Central memory CD4-positive, alpha-beta T cell (primary cell): ENCODE measurements around the gene CCDC63.

Experiments used
- DNase-seq: peaks from one replicate; pipeline ENCODE4 v3.0.0; 2022
- total RNA-seq, 3 experiments: gene quantifications; one replicate each; lab custom pipeline; 2026; lab: John Stamatoyannopoulos, UW

Gene CCDC63
- total RNA-seq, result 0 reads per million in 3 experiments

- DNase-seq, result no peak
These were observed at the start of gene CCDC63 for GRCh38 chr12:110846615-110847566. CCDC63 (plus strand) TSS chr12:110846987; CDS start chr12:110852955, 5,968 bp downstream.

- DNase-seq, result no peak
These were observed 48.3 kb upstream of the CCDC63 start for GRCh38 chr12:110798461-110798860.

- DNase-seq, result no peak
These were observed 44.3 kb upstream of the CCDC63 start for GRCh38 chr12:110802489-110802888.

GRCh38 chr12:110804406-110804805 is 42.4 kb upstream of the CCDC63 start:
- no peak for DNase-seq

- DNase-seq, result no peak
These were observed 39.1 kb upstream of the CCDC63 start for GRCh38 chr12:110807640-110808039.

- no peak for DNase-seq
These were observed 37.6 kb upstream of the CCDC63 start for GRCh38 chr12:110809149-110809548.

GRCh38 chr12:110811972-110812371 is 34.8 kb upstream of the CCDC63 start:
- DNase-seq, result no peak

GRCh38 chr12:110813285-110813684 is 33.5 kb upstream of the CCDC63 start:
- DNase-seq, result no peak

GRCh38 chr12:110813756-110814155 is 33.0 kb upstream of the CCDC63 start:
- no peak for DNase-seq

- DNase-seq, result no peak
These were observed 30.5 kb upstream of the CCDC63 start for GRCh38 chr12:110816248-110816647.

- no peak for DNase-seq
These were observed 30.0 kb upstream of the CCDC63 start for GRCh38 chr12:110816779-110817178.

GRCh38 chr12:110818511-110818910 is 28.3 kb upstream of the CCDC63 start:
- no peak for DNase-seq

GRCh38 chr12:110819150-110819549 is 27.6 kb upstream of the CCDC63 start:
- DNase-seq, result no peak

GRCh38 chr12:110819646-110820045 is 27.1 kb upstream of the CCDC63 start:
- no peak for DNase-seq

GRCh38 chr12:110821917-110822316 is 24.9 kb upstream of the CCDC63 start:
- no peak for DNase-seq

- no peak for DNase-seq
These were observed 23.9 kb upstream of the CCDC63 start for GRCh38 chr12:110822821-110823415.

- DNase-seq, result no peak
These were observed 22.4 kb upstream of the CCDC63 start for GRCh38 chr12:110824342-110824741.

- DNase-seq, result no peak
These were observed 21.3 kb upstream of the CCDC63 start for GRCh38 chr12:110825530-110825929.

- peak; percentile 73 for DNase-seq
These were observed 20.1 kb upstream of the CCDC63 start for GRCh38 chr12:110826592-110827200.

GRCh38 chr12:110829308-110829707 is 17.5 kb upstream of the CCDC63 start:
- DNase-seq, result no peak

GRCh38 chr12:110836291-110836690 is 10.5 kb upstream of the CCDC63 start:
- no peak for DNase-seq

GRCh38 chr12:110841007-110841406 is 5.8 kb upstream of the CCDC63 start:
- DNase-seq, result no peak

- DNase-seq, result no peak
These were observed 2.7 kb upstream of the CCDC63 start for GRCh38 chr12:110844131-110844530.
